GM23338 (cell line): ENCODE measurements around the gene ZNF536. TPM values are rescaled to one million over a fixed set of nuclear protein-coding genes. Genes with fewer than 3 reads are reported as not detected.

Experiments
- ATAC-seq: fragments of 200-7000 bp; cut with Tn5 transposase; 3 replicates; pipeline ENCODE4 v1.9.1; 2020
- DNase-seq: peaks from one replicate; pipeline ENCODE4 v3.0.0-alpha.2; 2015; ENCODE audit warnings: low spot score
- H2AFZ ChIP-seq: fragments of 200-600 bp; sonication (generic); 2 replicates; pipeline ENCODE4 v1.8.0; 2016; ENCODE audit warnings: antibody characterized with exemption, mild to moderate bottlenecking, moderate library complexity
- H3F3A ChIP-seq: fragments of 200-600 bp; sonication (generic); replicated peaks from 2 replicates; pipeline ENCODE4 v1.8.0; 2017; ENCODE audit warnings: antibody characterized with exemption, mixed run types, low read depth
- H3K27ac ChIP-seq: fragments of 200-600 bp; sonication (generic); 2 replicates; pipeline ENCODE4 v1.6.1; 2016; ENCODE audit warnings: low read depth
- H3K27me3 ChIP-seq: fragments of 200-600 bp; sonication (generic); 2 replicates; pipeline ENCODE4 v1.8.0; 2016; ENCODE audit warnings: mild to moderate bottlenecking, mixed run types, moderate library complexity; ENCODE audit not compliant: insufficient read depth
- H3K36me3 ChIP-seq: fragments of 200-600 bp; sonication (generic); 2 replicates; pipeline ENCODE4 v1.8.0; 2016; ENCODE audit warnings: mild to moderate bottlenecking; ENCODE audit not compliant: insufficient read depth
- H3K4me1 ChIP-seq: fragments of 200-600 bp; sonication (generic); 2 replicates; pipeline ENCODE4 v1.8.0; 2016; ENCODE audit warnings: mild to moderate bottlenecking, moderate library complexity; ENCODE audit not compliant: insufficient read depth
- H3K4me2 ChIP-seq: fragments of 200-600 bp; sonication (generic); 2 replicates; pipeline ENCODE4 v1.7.1; 2017; ENCODE audit warnings: mixed run types
- H3K4me3 ChIP-seq: fragments of 200-600 bp; sonication (generic); 2 replicates; pipeline ENCODE4 v1.6.1; 2016; ENCODE audit warnings: mixed run types
- H3K79me2 ChIP-seq: fragments of 200-600 bp; sonication (generic); replicated peaks from 2 replicates; pipeline ENCODE4 v1.8.0; 2017; ENCODE audit warnings: mild to moderate bottlenecking; ENCODE audit not compliant: insufficient read depth
- H3K9me2 ChIP-seq: fragments of 200-600 bp; sonication (generic); 2 replicates; pipeline ENCODE4 v1.8.0; 2017; ENCODE audit not compliant: insufficient read depth
- H4K20me1 ChIP-seq: fragments of 200-600 bp; sonication (generic); replicated peaks from 2 replicates; pipeline ENCODE4 v1.8.0; 2017; ENCODE audit warnings: mild to moderate bottlenecking; ENCODE audit not compliant: insufficient read depth
- H3K27ac Mint-ChIP-seq: 2 replicates; pipeline ENCODE4 v1.8.0; 2020; ENCODE audit warnings: inconsistent platforms, mild to moderate bottlenecking, moderate library complexity, mixed read lengths
- H3K27me3 Mint-ChIP-seq: 3 replicates; pipeline ENCODE4 v1.8.0; 2022; ENCODE audit warnings: low read depth, mild to moderate bottlenecking, moderate library complexity, mixed read lengths, inconsistent platforms; ENCODE audit not compliant: insufficient read depth, poor library complexity
- H3K36me3 Mint-ChIP-seq: 3 replicates; pipeline ENCODE4 v1.8.0; 2021; ENCODE audit warnings: low read depth, mild to moderate bottlenecking, inconsistent platforms, moderate library complexity, mixed read lengths
- H3K4me1 Mint-ChIP-seq: 3 replicates; pipeline ENCODE4 v1.8.0; 2020; ENCODE audit warnings: mild to moderate bottlenecking, inconsistent platforms, mixed read lengths
- H3K4me3 Mint-ChIP-seq: 3 replicates; pipeline ENCODE4 v1.8.0; 2021; ENCODE audit warnings: moderate library complexity, mild to moderate bottlenecking, inconsistent platforms, mixed read lengths
- H3K9me3 Mint-ChIP-seq: 3 replicates; pipeline ENCODE4 v1.8.0; 2020; ENCODE audit warnings: moderate library complexity, mild to moderate bottlenecking, inconsistent platforms, mixed read lengths
- EZH2 ChIP-seq: fragments of 200-600 bp; sonication (generic); IDR thresholded peaks from one replicate; pipeline ENCODE4 v1.8.0; 2017; ENCODE audit warnings: antibody characterized with exemption, mild to moderate bottlenecking, low read depth; ENCODE audit not compliant: unreplicated experiment
- EZH2phosphoT487 ChIP-seq: fragments of 200-600 bp; sonication (generic); IDR thresholded peaks from one replicate; pipeline ENCODE4 v1.8.1; 2018; ENCODE audit warnings: antibody characterized with exemption; ENCODE audit not compliant: unreplicated experiment
- JUNB ChIP-seq: IDR thresholded peaks from one replicate; pipeline ENCODE4 v1.6.1; 2016; ENCODE audit warnings: antibody characterized with exemption; ENCODE audit not compliant: unreplicated experiment
- NANOG ChIP-seq: IDR thresholded peaks from 2 replicates; pipeline ENCODE4 v1.6.1; 2016; ENCODE audit warnings: antibody characterized with exemption, borderline replicate concordance
- ZNF331 ChIP-seq: fragments of 250-450 bp; sonication (Bioruptor Pico); IDR thresholded peaks from 2 replicates; pipeline ENCODE4 v1.5.0; 2020; ENCODE audit warnings: low read depth, mild to moderate bottlenecking, moderate library complexity
- polyA plus RNA-seq: library from polyadenylated mRNA; unstranded; fragments of >200 nt; fragmentation: Nextera tagmentation; extraction: Ambion mirVana; gene quantifications from 2 replicates; pipeline ENCODE4 v1.2.1, GENCODE V29; 2016
- total RNA-seq: library from RNA; depleted of rRNA; stranded (reverse); fragments of >200 nt; shearing (Covaris generic); gene quantifications from 2 replicates; pipeline ENCODE4 v1.2.3, GENCODE V29; 2014
- TF ChIP-seq, protein P1 (sequence below): IDR thresholded peaks from 2 replicates; pipeline ENCODE4 v1.6.1; 2016; ENCODE audit warnings: antibody characterized with exemption

The ZNF536 gene
- total and polyA plus RNA-seq, 2 experiments from 2014 or later = 0.07 TPM; not detected in 1

DNA sequence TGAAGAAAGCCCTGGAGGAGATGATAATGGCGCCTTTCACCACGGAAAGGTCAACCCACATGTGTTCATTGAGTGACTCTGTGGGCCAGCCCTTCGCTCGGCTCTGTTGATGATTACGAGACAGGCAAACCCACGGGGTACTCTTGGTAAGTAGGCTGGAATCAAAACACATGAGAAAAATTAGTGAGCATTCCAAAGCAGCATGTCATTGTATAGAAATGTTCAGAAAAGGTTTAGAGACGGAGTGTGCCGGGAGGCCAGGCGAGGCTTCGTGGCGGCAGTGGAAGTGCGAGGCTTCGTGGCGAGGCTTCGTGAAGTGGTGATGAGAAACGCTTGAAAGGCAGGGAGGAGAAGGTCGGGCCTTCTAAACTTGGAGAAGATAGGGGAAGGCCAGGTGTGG, 144.3 kb downstream of the ZNF536 start:
- TF ChIP-seq ZNF331 (CRISPR knock-in tag) = no peak
- TF ChIP-seq EZH2phosphoT487 = no peak
- Histone ChIP-seq H3K27me3 (no peaks in the 10 kb centered on the region), H3K4me1 (no peaks in the 10 kb centered on the region), H3K79me2 (no peaks in the 10 kb centered on the region), H3K27ac (no peak overlapping the region), H3K9me2 (0 out of 2 replicates have a peak, but pooled peaks cover 5% of the 10 kb centered on the region), H3K4me3 (no peak overlapping the region), H3K36me3 (no peaks in the 10 kb centered on the region), H3K4me2 (no peak overlapping the region), H2AFZ (no peak overlapping the region), H4K20me1 (no peaks in the 10 kb centered on the region), H3F3A (no peaks in the 10 kb centered on the region)
- H3K9me3 Mint-ChIP-seq = no peaks in the 10 kb centered on the region
- H3K27ac Mint-ChIP-seq = no peak overlapping the region
- no peak for DNase-seq
- H3K36me3 Mint-ChIP-seq = no peaks in the 10 kb centered on the region
- ATAC-seq = no peak
- H3K4me3 Mint-ChIP-seq = no peak overlapping the region
- H3K27me3 Mint-ChIP-seq = peaks cover 4% of the 10 kb centered on the region
- H3K4me1 Mint-ChIP-seq = peaks cover 4% of the 10 kb centered on the region; the same call in 1 of the 3 replicates

DNA sequence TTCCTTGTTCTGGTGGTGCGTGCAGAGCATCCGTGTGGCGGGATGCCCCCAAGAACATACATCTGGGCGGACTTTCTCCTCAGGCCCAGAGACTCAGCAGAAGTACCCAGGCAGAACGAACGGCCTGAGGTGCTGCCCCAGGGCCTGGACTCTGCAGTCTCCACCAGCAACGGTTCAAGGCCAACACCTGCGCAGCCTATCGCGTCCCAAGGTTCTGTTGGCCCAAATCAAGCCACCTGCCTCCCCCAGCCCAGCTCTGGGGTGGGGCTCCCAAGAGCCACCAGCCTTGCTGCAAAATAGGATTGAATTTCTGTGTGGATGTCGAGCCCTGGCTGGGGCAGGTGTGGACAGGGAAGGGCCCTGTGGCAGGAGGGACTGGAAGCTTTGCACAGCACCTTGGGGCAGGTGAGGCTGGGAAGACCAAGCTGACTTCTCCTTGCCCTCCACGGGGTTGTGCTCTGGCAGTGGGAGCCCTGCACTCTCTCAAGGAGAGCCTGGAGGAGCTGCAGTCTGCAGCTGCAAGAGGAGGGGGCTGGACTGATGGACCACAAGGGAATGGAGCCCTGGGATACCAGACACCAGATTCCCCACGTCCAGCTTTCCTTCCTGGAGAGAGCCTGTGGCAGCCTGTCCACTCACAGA, 146.9 kb downstream of the ZNF536 start:
- Histone ChIP-seq H3K27me3 (no peaks in the 10 kb centered on the region), H3K36me3 (no peaks in the 10 kb centered on the region), H3K4me3 (no peak overlapping the region), H3K4me1 (no peaks in the 10 kb centered on the region; the same call in 1 of the 2 replicates), H3K79me2 (no peaks in the 10 kb centered on the region), H3K27ac (no peak overlapping the region), H3K4me2 (no peak overlapping the region), H2AFZ (no peak overlapping the region), H4K20me1 (no peaks in the 10 kb centered on the region), H3F3A (no peaks in the 10 kb centered on the region), H3K9me2 (0 out of 2 replicates have a peak, but pooled peaks cover 5% of the 10 kb centered on the region)
- Mint-ChIP-seq H3K9me3 (no peaks in the 10 kb centered on the region), H3K27me3 (peaks cover 4% of the 10 kb centered on the region), H3K4me1 (peaks cover 11% of the 10 kb centered on the region), H3K27ac (no peak overlapping the region), H3K4me3 (no peak overlapping the region), H3K36me3 (no peaks in the 10 kb centered on the region)
- no peak for DNase-seq
- no peak for TF ChIP-seq JUNB
- ATAC-seq = no peak

GRCh38 chr19:30519607-30520205, 147.5 kb downstream of the ZNF536 start:
- no peaks in the 10 kb centered on the region; the same call in 1 of the 2 replicates for H3K4me1 ChIP-seq
- no peaks in the 10 kb centered on the region for H3K79me2 ChIP-seq
- Mint-ChIP-seq H3K4me3 (no peak overlapping the region), H3K4me1 (peaks cover 11% of the 10 kb centered on the region), H3K9me3 (no peaks in the 10 kb centered on the region), H3K27ac (no peak overlapping the region), H3K27me3 (peaks cover 4% of the 10 kb centered on the region), H3K36me3 (no peaks in the 10 kb centered on the region)
- no peak for TF ChIP-seq EZH2
- TF ChIP-seq NANOG = no peak
- TF ChIP-seq, protein P1, sequence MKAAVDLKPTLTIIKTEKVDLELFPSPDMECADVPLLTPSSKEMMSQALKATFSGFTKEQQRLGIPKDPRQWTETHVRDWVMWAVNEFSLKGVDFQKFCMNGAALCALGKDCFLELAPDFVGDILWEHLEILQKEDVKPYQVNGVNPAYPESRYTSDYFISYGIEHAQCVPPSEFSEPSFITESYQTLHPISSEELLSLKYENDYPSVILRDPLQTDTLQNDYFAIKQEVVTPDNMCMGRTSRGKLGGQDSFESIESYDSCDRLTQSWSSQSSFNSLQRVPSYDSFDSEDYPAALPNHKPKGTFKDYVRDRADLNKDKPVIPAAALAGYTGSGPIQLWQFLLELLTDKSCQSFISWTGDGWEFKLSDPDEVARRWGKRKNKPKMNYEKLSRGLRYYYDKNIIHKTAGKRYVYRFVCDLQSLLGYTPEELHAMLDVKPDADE = no peak
- no peak for TF ChIP-seq JUNB
- H3K36me3 ChIP-seq = no peaks in the 10 kb centered on the region
- H3K4me2 ChIP-seq = no peak overlapping the region
- H4K20me1 ChIP-seq = no peaks in the 10 kb centered on the region
- DNase-seq = no peak
- no peak overlapping the region for H2AFZ ChIP-seq
- H3F3A ChIP-seq = no peaks in the 10 kb centered on the region
- 0 out of 2 replicates have a peak, but pooled peaks cover 5% of the 10 kb centered on the region for H3K9me2 ChIP-seq
- H3K27me3 ChIP-seq = no peaks in the 10 kb centered on the region
- no peak overlapping the region for H3K4me3 ChIP-seq
- no peak overlapping the region for H3K27ac ChIP-seq
- ATAC-seq = no peak
